Dermis microvascular lymphatic vessel endothelial cell (primary cell): ENCODE results near the gene LHX1. TPM values are rescaled to one million over a fixed set of nuclear protein-coding genes. Genes with fewer than 3 reads are reported as not detected.

ENCODE experiments used
- DNase-seq, 2 donors: peaks; one replicate each; pipeline versions ENCODE4 v3.0.0 to v3.0.0-alpha.2; 2010; ENCODE audit warnings: low read depth in 2 of 2
- total RNA-seq: library from RNA; depleted of rRNA; stranded (reverse); fragments of >200 nt; gene quantifications from 2 replicates; pipeline ENCODE4 v1.2.1, GENCODE V29; 2014

Gene LHX1
- total RNA-seq, 1 donor from 2014 or later, result not detected

DNA sequence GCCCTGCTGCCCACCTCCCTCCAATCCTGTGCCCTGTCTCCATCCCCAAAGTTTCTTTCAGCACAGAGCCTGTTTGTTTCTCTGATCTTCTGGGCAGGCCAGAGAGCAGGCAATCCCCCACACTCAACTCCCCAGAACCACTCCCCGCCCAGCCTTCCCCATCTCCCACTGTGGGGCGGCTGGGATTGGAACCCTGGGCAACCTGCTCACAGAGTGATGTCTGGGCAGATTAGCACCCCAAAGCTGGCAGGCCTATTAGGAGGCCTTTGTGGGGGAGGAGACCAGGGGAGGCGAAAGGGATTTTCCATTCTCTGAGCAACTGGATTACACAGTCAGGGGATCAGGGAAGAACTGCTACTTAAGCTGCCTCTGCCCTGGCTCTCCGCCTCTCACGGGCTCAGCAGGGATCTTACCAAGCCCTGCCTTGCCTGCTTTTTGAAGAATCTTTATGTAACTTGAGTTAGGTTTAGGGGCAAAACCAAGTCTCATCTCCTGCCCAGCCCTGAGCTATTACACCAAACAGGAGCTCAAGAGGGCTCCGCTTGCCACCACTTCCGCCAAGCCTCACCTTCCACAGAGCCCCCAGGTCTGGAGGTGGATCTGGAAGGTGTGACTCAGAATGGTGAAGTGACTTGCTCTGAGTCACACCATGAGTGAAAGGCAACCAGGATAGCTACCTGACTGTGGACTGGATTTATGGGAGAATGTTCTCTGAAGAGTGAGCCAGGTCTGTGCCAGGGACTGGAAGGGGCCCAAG, 16.0 kb upstream of the LHX1 start:
- no peak for DNase-seq

DNA sequence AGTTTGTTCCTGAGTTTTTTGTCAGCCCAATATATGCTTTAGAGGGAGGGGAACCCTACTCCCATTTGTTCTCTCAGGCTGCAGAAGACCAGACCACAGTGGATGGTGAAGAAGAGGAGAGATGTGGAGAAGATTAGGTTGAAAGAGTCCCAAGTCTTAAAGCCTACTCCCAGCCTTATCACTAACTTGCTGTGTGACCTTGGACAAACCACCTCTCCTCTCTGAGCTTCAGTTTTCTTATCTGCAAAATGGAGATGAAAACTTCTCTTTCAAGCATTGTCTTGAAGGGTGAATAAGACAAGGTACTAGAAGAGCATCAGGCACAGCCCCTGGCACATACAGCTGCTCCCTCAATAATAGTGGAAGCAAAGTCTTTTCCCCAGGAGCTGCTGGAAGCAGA, 15.1 kb upstream of the LHX1 start:
- no peak for DNase-seq

DNA sequence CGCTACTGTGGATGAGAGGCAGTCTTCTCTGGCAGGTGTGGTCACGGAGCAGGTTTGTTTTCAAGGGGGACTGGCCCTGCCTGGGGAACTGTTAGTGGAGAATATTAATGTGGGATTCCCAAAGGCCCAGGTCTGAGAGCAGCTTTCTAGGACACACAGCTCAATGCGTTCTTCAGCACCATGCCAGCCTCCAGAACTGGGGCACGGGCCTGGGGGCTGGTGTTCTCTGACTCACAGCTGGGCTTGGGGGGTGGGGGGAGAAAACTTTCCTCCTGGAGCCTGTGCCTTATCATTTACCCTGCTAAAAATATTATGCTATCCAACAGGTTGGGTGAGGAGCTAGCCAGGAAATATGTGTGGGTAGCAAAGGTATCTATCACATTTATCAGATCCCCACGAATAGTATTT, 13.5 kb upstream of the LHX1 start:
- DNase-seq, result no peak

DNA sequence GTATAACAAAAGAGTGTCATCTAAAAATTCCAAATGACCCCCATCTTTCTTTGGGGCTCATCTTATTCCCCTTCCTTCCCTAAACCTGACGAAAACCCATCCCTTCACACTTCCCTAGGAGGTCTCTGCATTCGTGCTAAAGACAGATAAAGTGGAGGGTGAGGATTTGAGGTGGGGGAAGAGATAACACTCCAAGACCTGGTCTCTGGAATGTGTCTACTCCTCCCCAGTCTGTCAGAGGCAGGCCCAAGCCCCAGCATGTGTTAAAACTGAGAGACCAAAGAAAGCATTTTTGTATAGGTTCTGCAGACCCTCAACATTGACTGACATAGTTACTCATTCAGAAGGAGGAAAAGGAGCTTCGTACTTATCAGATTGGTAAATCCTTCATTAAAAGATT, 11.0 kb upstream of the LHX1 start:
- no peak for DNase-seq

DNA sequence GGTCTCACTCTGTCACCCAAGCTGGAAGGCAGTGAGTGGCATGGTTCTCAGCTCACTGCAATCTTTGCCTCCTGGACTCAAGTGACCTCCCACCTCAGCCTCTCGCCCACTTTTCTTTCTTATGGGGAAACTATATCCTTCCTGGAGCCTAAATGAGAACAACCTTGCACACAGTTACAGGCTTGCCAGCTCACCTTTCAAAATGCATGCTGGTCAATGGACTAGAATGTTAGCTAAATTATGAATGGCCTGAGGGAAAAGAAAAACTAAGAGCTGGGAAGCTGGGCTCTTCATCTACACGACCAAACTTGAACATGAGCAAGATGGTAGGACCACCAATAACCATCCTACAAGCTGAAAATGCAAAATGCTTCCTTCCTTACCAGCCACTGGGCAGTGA, 10.6 kb upstream of the LHX1 start:
- no peak for DNase-seq

DNA sequence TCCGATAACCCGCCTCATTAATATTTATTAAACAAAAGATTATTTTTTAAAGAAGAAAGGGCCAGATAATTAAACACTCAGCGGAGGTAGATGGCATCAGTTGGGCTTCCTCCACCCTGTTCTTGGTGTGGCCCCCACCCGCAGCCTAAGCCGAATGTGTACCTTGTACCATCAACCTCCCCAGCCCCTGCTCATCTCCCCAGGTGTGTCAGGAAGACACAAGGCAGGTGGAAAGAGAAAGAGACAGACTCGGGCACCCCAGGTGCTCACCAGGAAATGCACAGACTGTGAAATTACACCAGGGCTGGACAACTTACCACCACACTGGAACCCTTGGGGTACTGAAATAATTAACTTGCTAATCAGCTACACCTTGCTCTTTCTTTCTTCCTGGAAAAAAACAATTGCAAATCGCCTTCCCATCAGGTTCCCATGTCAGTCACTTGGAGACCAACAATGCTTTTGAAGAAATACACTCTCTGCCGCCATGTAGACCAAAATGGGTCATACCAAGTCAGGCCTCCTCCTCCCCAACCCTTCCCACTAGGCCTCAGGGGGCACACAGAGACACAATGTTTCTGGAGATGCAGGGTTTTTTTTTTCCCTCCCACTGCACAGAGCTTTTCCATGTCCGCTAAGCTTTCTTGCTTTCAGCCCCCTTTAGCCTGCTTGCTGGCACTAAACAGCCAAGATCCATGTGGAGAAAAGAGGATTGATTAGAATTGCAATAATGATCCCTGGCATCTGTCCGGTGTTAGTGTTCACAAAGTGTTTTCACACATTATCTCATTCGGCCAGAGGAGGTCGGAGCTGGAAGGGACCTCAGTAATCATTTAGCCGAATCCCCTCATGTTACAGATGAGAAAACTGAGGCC, 8.6 kb upstream of the LHX1 start:
- DNase-seq, result no peak

DNA sequence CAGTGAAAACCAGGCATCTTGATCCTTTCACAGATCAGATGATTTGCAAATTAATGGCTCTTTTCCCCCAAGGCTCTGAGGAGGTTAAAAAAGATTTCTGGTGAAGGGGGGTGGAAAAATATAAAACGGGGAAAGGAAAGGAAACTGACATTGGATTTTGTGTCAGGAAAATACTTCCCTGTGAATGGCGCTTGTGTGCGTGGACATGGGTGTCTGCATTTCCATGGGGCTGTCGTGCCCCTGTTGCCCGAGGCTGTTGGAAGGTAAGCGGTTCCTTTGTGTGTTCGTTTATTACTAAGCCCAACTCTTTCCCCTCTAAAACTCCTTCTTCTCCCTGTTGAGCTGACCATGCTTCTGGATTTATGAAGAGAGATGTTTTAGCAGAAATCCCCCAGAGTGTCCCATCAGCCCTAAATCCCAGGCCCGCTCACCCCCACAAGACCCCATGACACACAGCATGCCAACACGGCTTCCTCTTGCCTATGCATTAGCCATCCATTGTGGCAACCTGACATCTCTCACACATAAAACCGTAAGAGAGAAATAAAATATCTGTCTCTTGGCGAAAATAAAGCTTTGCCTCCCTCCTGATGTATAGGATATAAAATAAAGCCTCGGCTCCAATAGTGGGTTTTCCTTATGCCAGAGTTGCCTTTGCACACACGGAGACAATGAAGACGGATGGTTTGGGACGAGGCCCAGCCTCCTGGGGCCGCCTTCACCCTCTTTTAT, 7.3 kb upstream of the LHX1 start:
- no peak for DNase-seq

DNA sequence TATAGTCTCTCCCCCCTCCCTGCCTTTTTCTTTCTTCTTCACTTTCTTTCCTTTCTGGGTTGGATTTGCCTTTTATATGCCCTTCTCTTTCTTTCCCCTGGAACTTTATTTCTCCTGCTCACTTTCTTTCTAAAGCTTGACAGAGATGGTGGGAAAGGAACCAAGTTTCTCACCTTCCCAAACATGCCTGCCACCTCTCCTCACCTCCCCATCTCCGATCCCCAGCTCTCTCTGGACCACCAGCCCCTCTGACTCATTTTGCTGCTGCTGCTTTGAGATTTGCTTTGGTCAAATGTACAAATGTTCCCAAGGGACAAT, 6.7 kb upstream of the LHX1 start:
- DNase-seq, result no peak

DNA sequence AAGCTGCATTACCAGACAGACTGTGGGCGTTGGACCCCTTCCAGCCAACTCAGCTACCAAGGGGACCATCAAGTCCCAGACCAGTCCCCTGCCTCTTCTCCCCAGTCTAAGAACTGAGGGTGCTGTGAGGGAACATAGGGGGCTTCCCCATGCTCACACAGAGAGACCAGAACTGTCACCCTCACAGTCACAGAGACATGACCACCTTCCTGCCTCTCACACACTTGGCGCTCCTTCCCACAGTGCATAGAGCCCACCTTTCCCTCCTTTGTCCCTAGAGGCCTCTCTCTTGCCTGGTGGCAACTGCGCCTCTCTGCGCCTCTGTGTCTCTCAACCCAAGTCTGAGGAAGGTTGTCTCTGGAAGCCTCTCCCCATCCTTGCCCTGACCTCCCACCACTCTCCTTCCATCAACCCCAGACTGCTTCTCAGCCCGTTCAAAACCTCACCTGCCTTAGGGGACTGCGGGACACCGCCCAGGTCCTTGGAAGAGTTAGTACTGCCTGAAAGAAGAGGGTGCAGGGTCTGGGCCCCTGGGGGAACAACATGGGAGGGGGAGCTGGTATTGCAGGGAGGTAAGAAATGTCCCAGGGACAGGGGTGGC, 6.1 kb upstream of the LHX1 start:
- DNase-seq, result no peak

DNA sequence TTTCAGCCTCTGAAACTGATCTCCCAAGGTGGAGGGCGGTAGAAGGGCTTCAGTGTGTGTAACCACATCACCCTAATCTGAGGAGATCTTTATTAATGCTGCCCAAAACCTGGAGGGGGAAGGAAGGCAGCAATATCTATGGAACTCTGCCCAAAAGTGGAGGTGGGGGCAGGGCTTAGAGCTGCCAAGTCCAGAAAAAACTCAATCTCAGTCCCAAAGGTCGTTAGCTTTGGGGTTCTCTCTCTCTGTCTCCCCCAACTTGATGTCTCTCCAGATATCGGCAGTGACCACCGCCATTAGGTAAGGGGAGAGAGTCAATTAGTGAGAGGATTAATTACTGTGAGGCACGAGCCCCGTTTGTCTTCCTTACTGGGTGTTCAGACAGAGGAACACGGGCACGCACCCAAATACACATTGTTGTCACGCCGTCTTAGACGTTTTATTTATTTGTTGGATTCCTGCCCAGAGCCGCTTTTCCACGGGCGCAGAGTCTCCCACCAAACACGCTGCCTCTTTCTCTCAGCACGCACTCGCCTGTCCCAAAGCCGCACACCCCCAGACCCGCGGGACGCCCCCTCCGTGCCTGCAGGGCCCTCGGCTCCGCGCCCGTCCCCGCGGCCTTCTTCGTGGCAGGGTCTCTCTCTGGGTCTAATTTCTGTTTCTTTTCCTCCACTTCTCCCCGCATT, 5.4 kb upstream of the LHX1 start:
- no peak for DNase-seq

DNA sequence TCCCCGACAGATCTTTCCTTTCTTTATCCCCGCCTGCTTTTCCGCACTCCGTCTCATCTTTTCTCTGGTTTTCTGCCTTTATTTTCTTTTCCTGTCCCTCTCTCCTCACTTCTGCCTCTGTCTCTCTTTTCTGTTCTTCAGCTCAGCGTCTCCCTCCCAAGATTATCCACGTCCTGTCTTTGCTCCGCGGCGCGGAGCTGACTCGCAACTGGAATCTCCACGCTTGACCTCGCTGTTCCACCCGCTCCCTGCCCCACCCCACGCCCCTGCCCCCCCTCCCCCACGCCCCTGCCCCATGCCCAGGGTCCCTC, 4.9 kb upstream of the LHX1 start:
- no peak for DNase-seq

DNA sequence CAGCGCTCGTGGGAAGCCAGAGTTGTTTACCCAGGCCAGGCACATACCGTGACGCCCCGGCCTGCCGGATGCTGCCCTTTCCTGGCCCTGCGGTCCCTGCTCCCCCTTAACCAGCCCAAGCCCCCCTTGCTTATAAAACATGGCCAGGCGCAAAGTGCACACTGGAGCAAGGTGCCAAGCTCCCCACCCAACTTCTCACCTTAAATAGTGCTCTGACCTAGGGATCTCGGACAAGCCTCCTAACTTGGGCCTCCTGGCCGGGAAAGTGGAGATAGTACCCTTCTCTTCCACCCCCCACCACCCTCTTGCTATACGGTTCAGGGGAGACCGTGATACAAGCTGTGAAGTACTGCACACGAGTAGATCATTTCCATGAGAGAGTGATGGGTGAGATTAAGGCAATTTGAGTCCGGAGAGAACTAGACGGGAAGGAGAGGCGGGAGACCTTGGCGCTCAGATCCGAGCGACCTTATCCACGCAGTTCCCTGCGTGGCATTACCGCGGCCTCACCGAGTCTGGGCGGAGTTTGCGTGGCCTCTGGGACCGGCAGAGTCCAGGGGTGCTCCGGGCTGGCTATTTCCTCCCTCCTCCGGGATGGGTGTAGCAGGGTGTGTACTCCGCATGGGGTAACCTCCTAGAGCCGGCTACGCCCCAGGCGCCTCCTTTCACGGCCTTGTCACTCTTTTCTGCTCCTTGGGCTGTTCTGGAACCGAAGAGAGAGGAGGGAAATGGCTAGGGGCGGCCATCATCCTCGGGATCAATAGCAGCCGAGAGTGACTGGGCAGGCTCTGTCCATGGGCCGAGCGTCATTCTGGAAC, 4.4 kb upstream of the LHX1 start:
- no peak for DNase-seq

DNA sequence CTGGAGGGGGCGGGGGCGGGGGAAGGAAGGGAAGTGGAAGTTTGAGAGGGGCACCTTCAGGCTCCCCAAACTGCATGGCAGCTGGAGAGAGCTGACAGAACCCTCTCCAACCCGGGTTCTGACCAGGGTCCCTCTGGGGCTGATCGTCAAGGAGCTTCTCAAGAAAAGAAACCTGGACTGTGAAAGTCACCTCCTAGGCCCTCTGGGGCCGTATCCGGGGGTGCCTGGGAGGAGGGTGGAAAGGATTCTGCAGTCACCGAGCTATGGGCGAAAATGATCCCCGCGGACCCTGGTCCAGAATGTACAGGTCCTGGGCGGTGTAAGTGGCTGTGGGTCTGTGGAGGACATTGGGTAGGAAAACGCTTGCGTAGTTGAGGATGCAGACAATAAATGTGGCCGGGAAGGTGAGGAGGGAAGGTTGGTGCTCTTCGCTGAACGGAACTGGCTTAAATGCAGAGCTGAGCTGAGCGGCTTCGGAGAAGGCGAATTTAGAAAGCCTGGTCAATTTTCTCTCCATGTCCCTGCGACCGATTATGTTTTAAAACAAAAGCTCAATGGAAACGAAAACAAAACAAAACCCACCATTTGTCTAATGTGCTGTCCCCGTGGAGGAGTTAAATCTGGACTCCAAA, 3.6 kb upstream of the LHX1 start:
- no peak for DNase-seq

DNA sequence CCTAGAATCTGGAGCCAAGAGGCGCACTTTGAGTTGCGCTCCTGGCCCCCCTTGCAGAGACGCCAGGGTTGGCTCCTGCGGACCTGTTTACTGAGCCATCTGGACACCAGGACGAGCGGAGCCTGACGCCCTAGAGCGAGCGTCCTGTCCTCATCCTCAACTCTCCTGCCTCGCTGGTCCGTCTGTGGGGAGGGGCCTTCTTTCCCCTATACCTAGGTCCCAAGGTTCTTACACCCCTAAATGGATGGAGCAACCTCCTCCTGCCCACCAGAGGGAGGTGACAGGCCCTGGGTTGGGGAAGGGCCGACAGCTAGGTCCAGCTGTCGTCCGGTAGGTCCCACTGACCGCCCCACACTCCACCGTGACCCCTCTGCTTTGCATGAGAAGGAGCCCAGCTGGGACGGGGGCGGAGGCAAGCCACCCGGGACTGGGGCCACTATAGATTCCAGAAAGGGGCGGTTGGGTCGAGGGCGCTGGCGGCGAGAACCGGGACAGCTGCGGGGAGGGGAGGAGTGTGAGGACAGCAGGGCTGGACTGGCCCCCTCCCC, 3.1 kb upstream of the LHX1 start:
- DNase-seq, result no peak

DNA sequence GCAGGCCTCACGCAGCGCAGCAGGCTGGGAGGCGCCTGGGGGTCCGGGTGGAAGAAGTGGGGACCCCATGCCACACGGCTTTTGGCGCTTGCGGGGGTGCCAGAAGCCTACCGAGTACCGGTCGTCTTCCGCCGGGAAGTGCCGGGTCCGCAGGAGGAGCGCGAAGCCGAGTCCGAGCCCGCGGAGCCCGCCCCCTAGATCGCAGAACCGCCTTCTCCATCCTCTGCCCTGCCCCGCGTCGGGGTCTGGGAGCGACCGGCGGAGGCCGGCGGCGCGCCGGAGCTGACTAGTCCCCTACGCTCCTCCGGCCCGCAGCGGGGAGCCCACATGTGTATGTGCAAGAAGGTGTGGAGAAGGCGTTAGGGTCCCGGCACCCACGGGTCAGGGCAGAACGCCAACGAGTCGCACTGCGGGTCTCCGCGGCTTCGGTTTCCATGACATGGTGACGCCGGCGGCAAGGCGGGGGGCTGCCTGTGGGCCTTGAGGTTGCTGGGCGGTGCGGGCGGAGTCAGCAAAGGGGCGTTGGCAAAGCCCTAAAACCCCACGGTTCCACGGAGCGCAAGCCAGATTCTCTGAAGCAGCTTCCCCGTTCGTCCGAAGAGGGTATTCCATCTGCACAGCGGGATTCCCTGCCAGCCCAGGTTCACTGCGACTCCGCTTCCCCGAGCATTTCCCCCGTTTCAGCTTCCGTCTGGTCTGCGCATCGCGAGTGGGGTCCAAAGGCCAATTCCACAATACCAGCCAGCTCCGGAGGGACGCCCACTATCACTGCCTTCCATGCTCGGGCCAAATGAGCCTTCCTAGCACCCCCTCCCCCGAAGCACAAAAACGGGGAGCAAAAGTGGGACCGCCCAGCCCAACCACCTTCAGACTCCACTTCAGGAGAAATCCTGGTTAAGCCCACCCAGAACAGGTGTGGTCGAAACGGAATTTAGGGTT, 2.3 kb upstream of the LHX1 start:
- peak in 1 of 2 donors; percentile 23 for DNase-seq

DNA sequence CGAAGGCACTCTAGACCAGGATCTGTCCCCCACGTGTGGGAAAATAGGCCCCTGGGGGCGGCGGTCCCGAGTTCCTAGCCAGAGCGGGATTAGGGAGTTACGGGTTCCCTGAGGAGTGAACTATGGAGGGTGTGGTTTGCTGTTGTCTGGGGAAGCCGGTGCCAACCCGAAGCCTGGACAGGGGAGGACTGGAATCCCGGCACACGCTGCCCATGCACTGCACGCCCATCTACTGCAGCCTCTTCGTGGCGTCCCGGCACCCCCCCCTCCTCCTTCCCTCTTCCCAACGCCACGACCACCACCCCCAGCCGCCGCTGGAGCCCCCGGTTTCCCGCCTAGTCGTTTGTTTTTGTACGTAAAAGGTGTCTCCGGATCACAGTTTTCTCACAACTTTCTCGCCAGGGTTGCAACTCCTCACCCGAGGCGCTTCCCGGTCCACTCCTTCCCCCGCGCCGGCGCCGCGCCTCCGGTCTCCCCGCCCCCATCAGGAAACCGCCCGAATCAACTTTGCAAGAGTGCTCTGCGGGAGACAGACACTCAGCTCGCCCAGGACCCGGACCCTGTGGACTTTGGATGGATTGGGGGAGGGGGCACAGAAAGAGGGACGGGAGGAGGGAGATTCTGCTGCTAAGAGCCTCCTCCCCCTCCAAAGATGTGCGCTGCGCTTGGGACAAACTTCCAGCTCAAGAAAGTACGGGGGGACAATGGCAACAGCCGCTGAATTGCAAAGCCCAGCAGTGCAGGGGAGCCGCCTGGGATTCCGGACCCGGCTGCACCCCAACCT, 1.4 kb upstream of the LHX1 start:
- DNase-seq, result no peak

DNA sequence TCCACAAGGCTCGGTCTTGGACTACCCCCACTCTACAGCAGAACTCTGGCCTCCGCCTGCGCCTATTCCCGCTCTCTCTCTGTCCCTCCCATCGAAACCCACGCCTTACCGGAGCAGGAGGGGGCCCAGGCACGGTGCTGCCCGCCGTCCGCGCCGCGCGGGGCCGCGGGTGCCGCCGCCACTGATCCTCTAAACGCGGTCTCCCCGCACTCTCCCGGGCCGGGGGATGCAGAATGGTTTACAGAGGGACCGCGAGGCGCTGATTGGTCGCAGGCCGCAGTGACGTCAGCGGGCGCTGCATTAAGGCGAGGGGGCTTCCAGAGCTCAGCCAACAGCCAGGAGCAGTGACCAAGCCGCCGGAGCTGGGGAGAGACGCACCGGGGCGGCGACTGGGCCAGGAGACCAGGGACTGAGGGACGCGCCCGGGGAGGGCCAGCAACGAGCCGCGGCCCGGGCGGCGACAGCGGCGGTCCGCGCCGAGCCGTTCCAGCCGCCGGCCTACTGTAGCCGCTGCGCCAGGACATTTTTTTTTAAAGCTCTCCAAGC, 747 bp upstream of the LHX1 start:
- DNase-seq, result no peak
